ENCODE results near the gene TMEM131L.

Gene TMEM131L

DNA sequence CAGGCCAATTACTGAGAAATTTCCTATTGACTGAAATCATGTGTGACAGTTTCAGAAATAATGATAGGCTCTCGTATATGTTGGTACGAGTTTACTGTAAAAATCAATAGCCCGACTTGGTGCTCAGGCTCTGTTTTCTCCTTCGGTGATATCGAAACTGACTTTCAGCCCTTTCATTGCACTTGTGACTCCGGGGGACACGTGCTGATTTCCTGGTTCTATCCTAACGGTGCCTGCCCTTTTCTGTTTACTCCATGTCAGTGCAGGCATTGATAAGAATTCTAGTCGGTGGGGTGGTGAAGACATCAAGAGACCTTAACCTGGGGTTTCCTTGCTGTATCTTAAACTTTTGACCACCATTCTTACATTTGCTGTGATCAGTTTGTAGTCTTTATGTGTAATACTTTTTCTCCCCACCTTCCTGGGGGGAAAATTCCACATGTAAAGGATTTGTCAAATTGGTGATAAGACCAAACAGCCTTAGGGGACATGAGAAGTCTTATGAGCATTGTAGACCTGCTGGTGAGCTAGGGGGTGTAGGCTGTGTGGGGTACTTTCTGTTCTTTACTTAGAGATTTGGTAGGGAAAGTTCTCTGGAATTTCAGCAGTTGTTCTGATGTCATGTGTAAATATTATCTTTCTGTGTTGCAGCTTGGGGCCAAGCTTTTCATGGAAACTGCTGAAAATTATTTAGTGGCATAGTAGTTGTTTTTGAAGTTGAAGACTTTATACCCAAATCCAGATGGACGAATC is 52.7 kb downstream of the TMEM131L start:
- DNase-seq (ENCODE audit: extremely low read depth, insufficient read length), result no peak
- peak overlapping the region; percentile 44 for H3K4me3 ChIP-seq (replicated peaks; ENCODE audit: low read depth, low read length)

DNA sequence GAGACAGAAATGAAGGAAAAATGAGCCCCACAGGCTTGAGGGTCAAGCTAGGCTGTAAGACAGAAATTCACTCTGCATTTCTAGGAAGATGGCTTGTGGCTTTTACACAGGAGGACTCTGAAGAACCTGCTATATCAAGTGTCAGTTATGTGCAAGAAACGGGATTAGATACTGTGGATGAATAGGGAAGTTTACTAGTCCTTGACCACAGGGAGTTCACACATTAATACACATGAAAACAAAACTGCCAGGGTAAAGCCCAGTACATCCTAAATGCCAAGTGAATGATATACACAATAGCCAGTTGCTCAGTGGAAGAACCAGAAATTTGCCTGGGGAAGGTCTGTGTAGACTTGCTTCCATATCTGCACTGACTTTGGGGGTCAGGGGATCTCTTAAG is 53.5 kb downstream of the TMEM131L start:
- H3K27me3 ChIP-seq (replicated peaks; ENCODE audit: control insufficient read depth, insufficient read depth, low read length), result no peaks in the 10 kb centered on the region
- TF ChIP-seq, protein P1, sequence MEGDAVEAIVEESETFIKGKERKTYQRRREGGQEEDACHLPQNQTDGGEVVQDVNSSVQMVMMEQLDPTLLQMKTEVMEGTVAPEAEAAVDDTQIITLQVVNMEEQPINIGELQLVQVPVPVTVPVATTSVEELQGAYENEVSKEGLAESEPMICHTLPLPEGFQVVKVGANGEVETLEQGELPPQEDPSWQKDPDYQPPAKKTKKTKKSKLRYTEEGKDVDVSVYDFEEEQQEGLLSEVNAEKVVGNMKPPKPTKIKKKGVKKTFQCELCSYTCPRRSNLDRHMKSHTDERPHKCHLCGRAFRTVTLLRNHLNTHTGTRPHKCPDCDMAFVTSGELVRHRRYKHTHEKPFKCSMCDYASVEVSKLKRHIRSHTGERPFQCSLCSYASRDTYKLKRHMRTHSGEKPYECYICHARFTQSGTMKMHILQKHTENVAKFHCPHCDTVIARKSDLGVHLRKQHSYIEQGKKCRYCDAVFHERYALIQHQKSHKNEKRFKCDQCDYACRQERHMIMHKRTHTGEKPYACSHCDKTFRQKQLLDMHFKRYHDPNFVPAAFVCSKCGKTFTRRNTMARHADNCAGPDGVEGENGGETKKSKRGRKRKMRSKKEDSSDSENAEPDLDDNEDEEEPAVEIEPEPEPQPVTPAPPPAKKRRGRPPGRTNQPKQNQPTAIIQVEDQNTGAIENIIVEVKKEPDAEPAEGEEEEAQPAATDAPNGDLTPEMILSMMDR (IDR thresholded peaks at IDR 0.05; ENCODE audit: insufficient read depth, low read length, poor library complexity, severe bottlenecking), result no peak
- DNase-seq (ENCODE audit: extremely low read depth, insufficient read length), result no peak
- H3K4me3 ChIP-seq (replicated peaks; ENCODE audit: low read depth, low read length), result no peak overlapping the region
- peaks cover 4% of the 10 kb centered on the region for H3K36me3 ChIP-seq (ENCODE audit: control insufficient read depth, insufficient read depth, low read length)

More for the DNA sequence above, 52.7 kb downstream of the TMEM131L start:
- Histone ChIP-seq H3K36me3 (ENCODE audit: control insufficient read depth, insufficient read depth, low read length) (peaks cover 4% of the 10 kb centered on the region), H3K27me3 (replicated peaks; ENCODE audit: control insufficient read depth, insufficient read depth, low read length) (no peaks in the 10 kb centered on the region)
- TF ChIP-seq, protein P1 (IDR thresholded peaks at IDR 0.05; ENCODE audit: insufficient read depth, low read length, poor library complexity, severe bottlenecking), result no peak

DNA sequence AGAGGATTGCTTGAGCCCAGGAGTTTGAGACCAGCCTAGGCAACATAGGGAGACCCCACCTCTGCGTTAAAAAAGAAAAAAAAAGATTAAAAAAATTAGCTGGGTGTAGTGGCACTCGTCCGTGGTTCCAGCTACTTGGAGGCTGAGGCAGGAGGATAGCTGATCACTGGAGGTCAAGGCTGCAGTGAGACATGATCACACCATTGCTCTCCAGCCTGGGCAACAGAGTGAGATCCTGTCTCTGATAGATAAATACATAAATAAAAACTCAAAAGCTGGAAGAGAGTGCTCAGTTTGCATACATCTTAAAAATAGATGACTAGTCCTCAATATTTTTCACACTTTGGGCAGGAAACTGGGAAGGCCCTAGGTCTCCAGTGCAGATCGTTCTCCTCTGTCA is 54.1 kb downstream of the TMEM131L start:
- peaks cover 4% of the 10 kb centered on the region for H3K36me3 ChIP-seq (ENCODE audit: control insufficient read depth, insufficient read depth, low read length)
- DNase-seq (ENCODE audit: extremely low read depth, insufficient read length), result no peak
- H3K27me3 ChIP-seq (replicated peaks; ENCODE audit: control insufficient read depth, insufficient read depth, low read length), result no peaks in the 10 kb centered on the region
- H3K4me3 ChIP-seq (replicated peaks; ENCODE audit: low read depth, low read length), result no peak overlapping the region
- TF ChIP-seq, protein P1 (IDR thresholded peaks at IDR 0.05; ENCODE audit: insufficient read depth, low read length, poor library complexity, severe bottlenecking), result no peak

DNA sequence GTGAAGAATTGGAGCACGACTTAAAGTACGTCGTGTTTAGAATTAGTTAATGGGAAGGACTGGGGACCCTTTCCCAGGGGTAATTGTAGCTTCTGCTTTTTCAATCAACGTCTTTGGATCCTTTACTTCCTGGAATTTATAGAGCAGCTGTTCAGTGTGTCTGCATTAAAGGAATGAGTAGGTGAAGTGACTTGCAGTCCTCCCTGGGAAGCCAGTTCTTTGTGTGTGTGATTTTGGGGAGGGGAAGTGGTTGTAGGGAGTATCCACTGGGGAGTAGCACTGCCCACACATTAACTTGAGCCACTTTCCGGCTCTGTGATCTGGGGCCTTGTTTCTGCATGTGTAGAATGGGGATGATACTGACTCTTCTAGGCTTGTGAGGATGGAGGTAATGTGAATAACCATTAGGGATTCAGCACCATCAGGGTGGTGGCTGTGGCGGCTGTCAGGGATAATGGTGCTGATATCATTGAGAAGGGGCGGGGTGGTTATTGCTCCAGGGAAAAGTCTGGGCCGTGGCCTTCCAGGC is 54.7 kb downstream of the TMEM131L start:
- H3K4me3 ChIP-seq (replicated peaks; ENCODE audit: low read depth, low read length), result peak overlapping the region; percentile 36
- peak; percentile 54 for DNase-seq (ENCODE audit: extremely low read depth, insufficient read length)
- peaks cover 4% of the 10 kb centered on the region for H3K36me3 ChIP-seq (ENCODE audit: control insufficient read depth, insufficient read depth, low read length)
- H3K27me3 ChIP-seq (replicated peaks; ENCODE audit: control insufficient read depth, insufficient read depth, low read length), result no peaks in the 10 kb centered on the region
- TF ChIP-seq, protein P1 (IDR thresholded peaks at IDR 0.05; ENCODE audit: insufficient read depth, low read length, poor library complexity, severe bottlenecking), result no peak

DNA sequence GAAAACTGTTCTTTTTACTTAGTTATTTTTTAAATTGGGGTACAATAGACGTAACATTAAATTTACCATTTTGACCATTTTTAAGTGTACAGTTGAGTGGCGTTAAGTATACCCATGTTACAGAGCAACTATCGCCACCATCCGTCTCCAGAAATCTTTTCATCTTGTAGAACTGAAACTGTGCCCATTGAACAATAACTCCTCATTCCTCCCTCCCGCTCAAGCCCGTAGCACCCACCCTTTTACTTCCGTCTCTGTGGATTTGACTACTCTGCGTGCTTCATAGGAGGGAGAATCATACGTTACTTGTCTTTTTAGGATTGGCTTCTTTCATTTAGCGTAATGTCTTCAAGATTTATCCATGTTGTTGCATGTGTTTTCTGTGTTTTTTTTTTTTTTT is 55.3 kb downstream of the TMEM131L start:
- TF ChIP-seq, protein P1 (IDR thresholded peaks at IDR 0.05; ENCODE audit: insufficient read depth, low read length, poor library complexity, severe bottlenecking), result no peak
- Histone ChIP-seq H3K27me3 (replicated peaks; ENCODE audit: control insufficient read depth, insufficient read depth, low read length) (no peaks in the 10 kb centered on the region), H3K36me3 (ENCODE audit: control insufficient read depth, insufficient read depth, low read length) (peaks cover 4% of the 10 kb centered on the region), H3K4me3 (replicated peaks; ENCODE audit: low read depth, low read length) (peak overlapping the region; percentile 36)
- DNase-seq (ENCODE audit: extremely low read depth, insufficient read length), result no peak
